Effector memory CD8-positive, alpha-beta T cell (primary cell): ENCODE results near the gene ERGIC2.
A peak's percentile ranks its signal among the peaks of the same experiment; 100 is the strongest.

Experiments
- ATAC-seq: fragments of 150-1000 bp; cut with Tn5 transposase; replicated peaks from 2 replicates; pipeline ENCODE4 v1.10.0; 2021; ENCODE audit warnings: mild to moderate bottlenecking, moderate library complexity
- DNase-seq, 3 experiments: peaks; one replicate each; pipeline ENCODE4 v3.0.0; 2021
- H3K27ac Mint-ChIP-seq, 2 donors: one replicate each; pipeline ENCODE4 v1.8.0; 2022; ENCODE audit warnings: mild to moderate bottlenecking in 2 of 2, mixed read lengths in 2 of 2, moderate library complexity in 2 of 2
- H3K27me3 Mint-ChIP-seq, 2 donors: one replicate each; pipeline ENCODE4 v1.8.0; 2022; ENCODE audit warnings: mixed read lengths in 2 of 2
- H3K36me3 Mint-ChIP-seq: one replicate; pipeline ENCODE4 v1.8.0; 2022; ENCODE audit warnings: mild to moderate bottlenecking, moderate library complexity, mixed read lengths; ENCODE audit not compliant: insufficient read depth
- H3K4me1 Mint-ChIP-seq, 2 donors: one replicate each; pipeline ENCODE4 v1.8.0; 2022; ENCODE audit warnings: low read depth in 2 of 2, mixed read lengths in 2 of 2
- H3K4me3 Mint-ChIP-seq, 2 donors: one replicate each; pipeline ENCODE4 v1.8.0; 2022; ENCODE audit warnings: mild to moderate bottlenecking in 2 of 2, mixed read lengths in 2 of 2, moderate library complexity in 2 of 2
- H3K9me3 Mint-ChIP-seq, 2 donors: one replicate each; pipeline ENCODE4 v1.8.0; 2022; ENCODE audit warnings: mixed read lengths in 2 of 2

The ERGIC2 gene

GRCh38 chr12:29346769-29347421 is 34.1 kb downstream of the ERGIC2 start:
- H3K36me3 Mint-ChIP-seq = peaks cover 47% of the 10 kb centered on the region
- H3K27ac Mint-ChIP-seq = peak overlapping the region in 1 of 2 donors; percentile 3
- ATAC-seq = no peak
- H3K4me1 Mint-ChIP-seq = peaks cover 0 to 8% of the 10 kb centered on the region in 2 donors
- no peak overlapping the region for H3K4me3 Mint-ChIP-seq
- no peaks in the 10 kb centered on the region for H3K9me3 Mint-ChIP-seq
- H3K27me3 Mint-ChIP-seq = no peaks in the 10 kb centered on the region
- no peak for DNase-seq

DNA sequence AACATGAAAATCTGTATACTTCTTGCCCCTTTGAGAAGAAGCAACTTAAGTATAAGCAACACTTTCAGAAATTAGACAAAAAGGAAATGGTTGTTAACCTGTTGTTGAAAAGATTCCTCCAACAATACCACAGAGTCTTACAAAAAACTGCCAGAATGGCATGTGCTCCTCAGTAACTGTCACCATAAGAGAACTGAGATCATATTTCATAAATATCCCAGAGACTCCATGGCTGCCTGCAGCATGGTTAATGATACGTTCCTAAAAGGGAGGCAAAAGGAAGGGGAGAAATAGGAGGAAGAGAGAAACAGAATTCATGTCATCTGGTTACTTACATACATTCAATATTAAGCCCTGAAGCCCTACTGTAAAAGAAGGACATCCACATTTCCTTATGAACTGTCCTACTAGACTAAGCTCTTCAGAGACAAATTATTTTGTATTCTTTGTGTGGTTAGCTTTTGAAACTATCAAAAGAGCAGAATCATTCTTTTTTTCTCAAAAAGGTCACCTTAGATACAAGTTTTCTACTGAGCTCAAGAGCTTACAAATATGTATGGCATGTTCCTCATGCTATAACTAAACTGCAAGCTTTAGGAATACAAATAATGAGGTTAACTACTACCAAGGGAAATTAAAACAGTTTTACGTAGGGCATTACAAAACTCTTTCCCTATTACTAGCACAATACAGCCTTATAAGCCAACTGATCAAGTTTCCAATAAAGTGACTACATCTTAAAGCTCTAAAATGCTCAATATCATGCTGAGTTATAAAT is 37.8 kb downstream of the ERGIC2 start:
- H3K4me3 Mint-ChIP-seq = no peak overlapping the region
- no peaks in the 10 kb centered on the region for H3K9me3 Mint-ChIP-seq
- peaks cover 53% of the 10 kb centered on the region for H3K36me3 Mint-ChIP-seq
- peak overlapping the region in 1 of 2 donors; percentile 31 for H3K27ac Mint-ChIP-seq
- ATAC-seq (no peak), DNase-seq (no peak)
- H3K4me1 Mint-ChIP-seq = peaks cover 0 to 8% of the 10 kb centered on the region in 2 donors
- no peaks in the 10 kb centered on the region for H3K27me3 Mint-ChIP-seq

DNA sequence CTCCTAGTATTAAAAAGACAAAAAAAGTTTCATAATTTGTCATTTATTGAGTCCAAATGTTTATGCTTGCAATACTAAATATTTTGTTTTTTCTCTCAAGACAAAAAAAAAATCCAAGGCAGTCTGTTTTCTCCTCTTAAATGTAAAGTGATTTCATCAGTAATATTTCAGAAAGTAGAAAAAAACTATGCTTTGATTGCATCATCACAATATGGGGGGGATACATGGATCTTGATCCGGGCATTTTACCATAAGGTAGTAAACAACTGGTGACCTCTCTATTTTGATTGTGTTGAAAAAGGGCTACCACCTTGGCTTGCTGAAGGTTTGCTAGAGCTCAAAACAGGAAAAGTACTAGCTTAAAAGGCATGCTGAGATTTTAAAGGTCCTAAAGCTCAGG is 43.6 kb downstream of the ERGIC2 start:
- H3K36me3 Mint-ChIP-seq = peaks cover 36% of the 10 kb centered on the region
- no peak overlapping the region for H3K27ac Mint-ChIP-seq
- no peaks in the 10 kb centered on the region for H3K9me3 Mint-ChIP-seq
- H3K27me3 Mint-ChIP-seq = no peaks in the 10 kb centered on the region
- H3K4me3 Mint-ChIP-seq = no peak overlapping the region
- ATAC-seq (no peak), DNase-seq (no peak)
- H3K4me1 Mint-ChIP-seq = no peaks in the 10 kb centered on the region

- ATAC-seq (no peak), DNase-seq (no peak)
- H3K4me1 Mint-ChIP-seq = no peaks in the 10 kb centered on the region
- H3K9me3 Mint-ChIP-seq = no peaks in the 10 kb centered on the region
- no peak overlapping the region for H3K27ac Mint-ChIP-seq
- peaks cover 17% of the 10 kb centered on the region for H3K36me3 Mint-ChIP-seq
- no peak overlapping the region for H3K4me3 Mint-ChIP-seq
- no peaks in the 10 kb centered on the region for H3K27me3 Mint-ChIP-seq
Observed at GRCh38 chr12:29334937-29335336, 46.0 kb downstream of the ERGIC2 start.

DNA sequence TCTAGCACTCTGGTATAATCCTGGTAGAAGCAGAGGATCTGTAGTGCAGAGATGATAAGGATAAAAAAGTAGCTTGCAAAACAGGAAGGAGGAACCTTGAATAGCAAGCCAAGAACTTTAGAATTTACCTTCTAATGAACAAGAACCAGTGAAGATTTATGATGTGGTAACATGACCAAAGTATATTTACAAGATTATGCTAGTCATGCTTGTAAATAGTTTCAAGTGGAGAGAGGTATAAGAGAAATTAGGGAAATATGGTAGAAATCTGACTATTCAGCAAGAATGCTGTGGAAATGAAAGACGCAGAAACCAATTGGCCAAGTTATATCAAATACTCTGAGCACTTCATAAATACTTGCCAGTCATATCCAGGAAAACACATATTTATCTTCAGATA is 47.8 kb downstream of the ERGIC2 start:
- Mint-ChIP-seq H3K4me1 (no peaks in the 10 kb centered on the region), H3K27ac (peak overlapping the region in 1 of 2 donors; percentile 80), H3K4me3 (no peak overlapping the region), H3K36me3 (peaks cover 13% of the 10 kb centered on the region), H3K27me3 (no peaks in the 10 kb centered on the region), H3K9me3 (no peaks in the 10 kb centered on the region)
- no peak for DNase-seq
- ATAC-seq = no peak

- ATAC-seq = no peak
- no peaks in the 10 kb centered on the region for H3K9me3 Mint-ChIP-seq
- no peak for DNase-seq
- peaks cover 3% of the 10 kb centered on the region for H3K36me3 Mint-ChIP-seq
- H3K27me3 Mint-ChIP-seq = no peaks in the 10 kb centered on the region
- H3K4me3 Mint-ChIP-seq = no peak overlapping the region
- H3K27ac Mint-ChIP-seq = no peak overlapping the region
- H3K4me1 Mint-ChIP-seq = no peaks in the 10 kb centered on the region
Observed at GRCh38 chr12:29329411-29329810, 51.6 kb downstream of the ERGIC2 start.

DNA sequence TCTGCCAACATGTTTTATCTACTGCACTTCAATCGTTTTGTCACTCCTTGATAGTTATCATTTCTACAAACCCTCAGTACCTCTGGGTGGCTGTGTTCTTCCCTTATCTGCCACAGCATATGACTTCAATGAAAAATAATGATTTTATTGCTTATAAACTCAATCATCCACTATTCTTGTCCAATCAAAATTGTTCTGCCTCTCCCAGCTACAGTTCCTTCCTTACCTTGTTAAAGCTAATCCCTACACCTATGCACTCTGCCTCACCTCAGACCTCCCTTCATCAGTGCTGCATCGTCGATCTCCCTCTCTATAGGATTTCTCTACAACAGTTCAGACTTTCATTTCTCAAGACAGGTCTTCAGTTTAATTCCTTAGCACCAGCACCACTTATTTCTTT is 58.8 kb downstream of the ERGIC2 start:
- Mint-ChIP-seq H3K27ac (peak overlapping the region in 1 of 2 donors; percentile 20), H3K4me3 (no peak overlapping the region), H3K4me1 (peaks cover 6 to 7% of the 10 kb centered on the region in 2 donors), H3K9me3 (no peaks in the 10 kb centered on the region), H3K36me3 (no peaks in the 10 kb centered on the region), H3K27me3 (no peaks in the 10 kb centered on the region)
- ATAC-seq = no peak
- DNase-seq = no peak

- Mint-ChIP-seq H3K27me3 (no peaks in the 10 kb centered on the region), H3K36me3 (no peaks in the 10 kb centered on the region), H3K27ac (no peak overlapping the region), H3K9me3 (no peaks in the 10 kb centered on the region), H3K4me1 (peaks cover 6 to 7% of the 10 kb centered on the region in 2 donors), H3K4me3 (no peak overlapping the region)
- DNase-seq = no peak
- no peak for ATAC-seq
Observed at GRCh38 chr12:29320295-29321085, 60.5 kb downstream of the ERGIC2 start.

DNA sequence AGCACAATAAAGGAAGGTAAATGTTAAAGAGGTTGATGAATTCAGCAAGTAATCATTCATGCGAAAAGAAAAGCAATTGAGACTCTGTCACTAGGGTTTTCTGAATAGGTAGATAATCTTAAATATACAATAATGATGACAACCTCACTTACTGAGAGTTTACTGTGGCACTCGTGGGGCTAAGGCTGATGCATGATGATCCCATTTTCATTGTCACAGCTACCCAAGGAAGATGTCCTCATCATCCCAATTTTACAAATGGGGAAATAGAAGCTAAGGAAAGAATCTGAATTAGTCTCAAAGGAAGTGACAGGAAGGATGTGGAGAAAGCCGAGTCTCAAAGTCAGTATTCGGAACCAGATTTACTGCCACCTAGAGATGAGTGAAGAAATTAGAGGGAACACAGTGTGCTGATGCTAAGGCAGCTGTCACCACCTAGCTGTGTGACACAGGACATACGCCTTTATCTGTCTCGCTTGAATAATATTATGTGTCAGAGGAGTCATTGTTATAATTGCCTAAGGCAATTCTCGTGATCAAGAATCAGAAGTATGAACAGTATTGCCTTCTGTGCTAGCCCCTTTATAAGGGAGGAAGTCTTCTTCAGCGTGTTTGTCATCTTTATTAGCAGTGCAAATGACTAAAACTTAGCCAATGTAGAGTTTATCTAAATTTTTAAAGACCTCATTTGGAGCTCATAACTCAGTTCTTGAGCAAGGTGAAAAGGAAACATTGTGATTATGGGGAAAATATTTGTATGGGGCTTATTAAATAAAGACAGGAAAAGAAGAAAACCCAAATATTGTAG is 63.2 kb downstream of the ERGIC2 start:
- H3K4me3 Mint-ChIP-seq = no peak overlapping the region
- peak; percentile 100 for ATAC-seq
- peaks cover 6 to 7% of the 10 kb centered on the region in 2 donors for H3K4me1 Mint-ChIP-seq
- no peaks in the 10 kb centered on the region for H3K27me3 Mint-ChIP-seq
- peak overlapping the region; percentile 11 to 36 for H3K27ac Mint-ChIP-seq
- no peaks in the 10 kb centered on the region for H3K36me3 Mint-ChIP-seq
- H3K9me3 Mint-ChIP-seq = no peaks in the 10 kb centered on the region
- DNase-seq = peak; percentile 13 to 26 (median 21)

GRCh38 chr12:29316752-29317151 is 64.2 kb downstream of the ERGIC2 start:
- Mint-ChIP-seq H3K4me3 (no peak overlapping the region), H3K36me3 (no peaks in the 10 kb centered on the region), H3K27ac (no peak overlapping the region), H3K4me1 (peaks cover 6 to 7% of the 10 kb centered on the region in 2 donors), H3K27me3 (no peaks in the 10 kb centered on the region), H3K9me3 (no peaks in the 10 kb centered on the region)
- no peak for ATAC-seq
- no peak for DNase-seq

DNA sequence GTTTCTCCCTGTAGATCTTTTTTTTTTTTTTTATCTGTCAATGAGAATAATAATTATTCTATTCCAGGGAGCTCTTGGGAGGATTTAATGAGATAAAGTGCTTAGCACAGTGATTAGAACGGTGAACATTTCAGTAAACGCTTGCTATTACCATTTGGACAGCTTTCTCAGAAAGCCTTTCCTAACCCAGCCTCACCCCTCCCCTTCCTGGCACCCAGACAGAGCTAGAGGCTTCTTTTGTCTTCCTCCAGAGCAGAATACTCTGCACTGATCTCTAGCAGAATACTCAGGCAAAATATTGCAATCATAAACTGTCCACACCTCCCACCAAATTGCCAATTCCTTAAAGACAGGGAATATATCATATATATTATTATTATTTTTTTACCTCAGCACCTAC is 66.6 kb downstream of the ERGIC2 start:
- Mint-ChIP-seq H3K27me3 (no peaks in the 10 kb centered on the region), H3K9me3 (no peaks in the 10 kb centered on the region), H3K36me3 (no peaks in the 10 kb centered on the region), H3K4me3 (no peak overlapping the region), H3K4me1 (peaks cover 6 to 7% of the 10 kb centered on the region in 2 donors), H3K27ac (peak overlapping the region in 1 of 2 donors; percentile 6)
- ATAC-seq = no peak
- no peak for DNase-seq

DNA sequence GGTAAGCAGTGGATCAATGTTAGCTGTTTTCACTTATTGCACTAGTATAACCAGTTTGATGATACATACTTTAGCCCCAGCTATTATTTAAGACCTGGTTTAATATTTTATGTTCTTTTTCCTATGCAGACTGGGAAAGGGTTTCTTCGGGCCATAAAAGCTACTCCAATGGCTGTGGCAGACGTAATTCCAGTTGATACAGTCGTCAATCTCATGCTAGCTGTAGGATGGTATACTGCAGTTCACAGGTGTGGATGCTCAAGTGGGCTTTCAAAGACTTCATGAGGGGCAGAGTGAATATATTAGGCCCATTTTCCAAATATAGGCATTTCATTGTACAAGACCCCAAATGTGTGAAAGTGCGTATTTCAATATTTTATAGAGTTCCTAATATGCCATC is 70.1 kb downstream of the ERGIC2 start:
- Mint-ChIP-seq H3K27ac (no peak overlapping the region), H3K4me1 (no peaks in the 10 kb centered on the region), H3K4me3 (no peak overlapping the region), H3K27me3 (no peaks in the 10 kb centered on the region), H3K9me3 (no peaks in the 10 kb centered on the region), H3K36me3 (no peaks in the 10 kb centered on the region)
- DNase-seq (no peak), ATAC-seq (no peak)

DNA sequence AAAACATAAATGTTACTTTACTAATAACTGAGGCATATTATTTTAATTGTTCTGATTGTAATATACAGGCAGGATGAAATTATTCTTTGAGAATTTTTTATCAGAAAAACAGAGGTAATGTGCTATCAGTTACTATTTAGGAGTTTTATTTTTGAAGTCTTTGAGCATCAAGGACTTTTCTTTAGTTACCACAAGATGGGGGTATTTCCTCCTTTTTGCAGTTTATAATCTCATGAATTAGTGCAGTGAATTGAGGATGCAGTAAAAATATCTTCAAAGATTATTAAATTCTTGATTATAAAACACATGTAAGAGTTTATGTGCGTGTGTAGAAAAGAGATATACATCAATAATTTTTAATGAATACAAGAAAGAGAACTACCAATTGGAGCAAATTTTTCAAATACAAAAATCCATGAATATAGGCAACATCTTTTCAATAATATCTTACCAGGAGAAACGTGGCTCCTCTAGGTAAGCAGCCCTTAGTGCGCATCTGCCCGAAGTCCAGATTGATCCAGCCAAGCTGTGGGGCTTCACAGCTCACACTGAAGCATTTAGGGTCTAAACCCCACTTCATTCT is 71.6 kb downstream of the ERGIC2 start:
- no peaks in the 10 kb centered on the region for H3K27me3 Mint-ChIP-seq
- no peaks in the 10 kb centered on the region for H3K4me1 Mint-ChIP-seq
- H3K27ac Mint-ChIP-seq = no peak overlapping the region
- no peaks in the 10 kb centered on the region for H3K9me3 Mint-ChIP-seq
- DNase-seq = no peak
- ATAC-seq = no peak
- no peak overlapping the region for H3K4me3 Mint-ChIP-seq
- no peaks in the 10 kb centered on the region for H3K36me3 Mint-ChIP-seq
